Measurements from ENCODE around the gene TUBA1C.
"Not testable (repeated sequence)": the region's sequence is repeated elsewhere in the genome, so short reads cannot be mapped to it uniquely, and the experiment has no call there.

TUBA1C gene

DNA sequence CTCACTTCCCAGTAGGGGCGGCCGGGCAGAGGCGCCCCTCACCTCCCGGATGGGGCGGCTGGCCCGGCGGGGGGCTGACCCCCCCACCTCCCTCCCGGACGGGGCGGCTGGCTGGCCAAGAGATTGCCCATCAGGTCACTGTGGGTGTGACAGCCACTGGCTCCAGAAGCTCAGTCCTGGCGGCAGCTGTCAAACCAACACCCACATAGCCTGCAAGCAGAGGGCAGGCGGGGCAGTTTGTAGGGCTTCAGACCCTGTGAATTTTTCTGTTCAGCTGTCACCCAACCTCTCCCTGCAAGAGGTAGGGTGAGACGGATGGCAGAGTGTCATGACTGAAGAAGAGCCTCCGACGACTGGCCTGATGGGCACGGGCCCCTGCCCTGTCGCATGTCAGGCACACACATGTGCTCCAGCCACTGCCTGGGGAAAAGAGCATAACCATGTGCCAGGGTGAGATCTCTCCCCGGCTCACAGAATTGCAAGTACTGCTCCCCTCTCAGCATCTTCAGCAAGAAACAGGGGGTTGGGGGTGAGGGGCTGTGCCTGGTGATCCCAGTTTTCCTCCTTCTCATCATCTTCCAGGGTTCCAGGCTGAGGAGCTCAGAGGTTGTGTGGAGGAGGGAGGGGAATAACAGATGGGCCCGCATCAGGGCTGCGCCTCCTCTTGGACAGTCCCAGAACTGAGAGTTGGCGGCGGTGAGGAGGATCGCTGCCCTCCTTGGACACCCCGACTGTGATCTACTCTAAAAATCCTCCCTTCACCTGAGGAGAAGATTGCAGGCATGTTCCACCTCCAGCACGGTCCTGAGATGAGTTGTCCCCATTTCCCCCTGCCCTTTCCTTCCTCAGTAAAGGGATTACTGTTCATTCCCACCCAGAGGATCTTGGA, 18.9 kb downstream of the TUBA1C start:
- DNase-seq = no peak

DNA sequence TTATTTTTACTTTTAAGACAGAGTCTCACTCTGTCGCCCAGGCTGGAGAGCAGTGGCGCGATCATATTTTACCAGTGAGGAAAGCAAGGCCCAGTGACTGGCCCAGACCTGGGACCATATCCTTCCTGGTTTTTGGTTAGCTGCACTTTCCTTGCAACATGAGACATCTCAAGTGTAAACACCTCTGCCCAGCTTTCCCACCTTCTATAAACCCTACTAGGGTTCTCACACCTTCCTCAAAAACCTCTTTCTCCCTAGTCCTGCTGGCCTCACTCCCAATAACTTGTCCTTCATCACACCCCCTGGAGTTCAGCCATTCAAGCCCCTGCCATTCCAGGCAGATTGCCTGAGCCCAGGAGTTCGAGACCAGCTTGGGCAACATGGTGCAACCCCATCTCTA, 19.8 kb downstream of the TUBA1C start:
- DNase-seq = no peak

DNA sequence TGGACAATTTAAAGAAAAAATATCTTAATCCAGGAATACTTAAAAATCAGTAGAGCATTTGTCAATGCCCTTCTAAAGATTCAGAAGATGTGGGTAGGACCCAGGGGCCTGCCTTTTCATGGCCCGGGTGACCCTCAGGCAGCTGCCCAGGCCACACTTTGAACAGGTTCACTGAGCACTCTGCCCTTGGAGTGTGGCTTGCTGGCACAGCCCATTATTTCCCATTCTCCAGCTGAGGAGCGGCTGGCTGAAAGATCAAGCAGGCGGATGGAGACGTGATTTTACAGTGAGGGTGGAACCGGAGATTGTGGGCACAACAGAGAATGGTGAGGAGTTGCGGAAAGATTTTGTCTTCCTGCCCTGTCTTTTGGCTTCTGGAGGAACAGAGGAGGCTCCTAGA, 23.0 kb downstream of the TUBA1C start:
- DNase-seq = no peak

DNA sequence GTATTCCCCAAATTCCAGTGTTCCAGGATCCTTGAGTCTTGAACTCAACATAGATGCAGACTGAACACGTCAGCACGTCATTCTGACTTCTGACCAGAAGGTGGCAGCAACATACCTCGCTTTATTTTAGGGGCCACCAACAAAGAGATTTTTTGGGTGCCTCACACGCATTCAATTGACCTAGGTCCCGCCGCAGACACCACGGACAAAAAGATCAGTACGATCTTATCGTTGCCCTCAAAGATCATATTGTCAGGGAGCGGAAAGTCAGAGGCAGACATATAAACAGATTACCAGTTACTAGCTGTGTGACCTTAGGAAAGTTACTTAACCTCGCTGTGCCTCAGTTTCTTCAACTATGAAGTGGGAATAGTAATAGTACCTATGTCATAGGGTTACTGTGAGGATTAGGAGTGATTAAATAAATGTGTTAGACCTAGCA, 23.6 kb downstream of the TUBA1C start:
- peak; percentile 51 to 70 for DNase-seq

DNA sequence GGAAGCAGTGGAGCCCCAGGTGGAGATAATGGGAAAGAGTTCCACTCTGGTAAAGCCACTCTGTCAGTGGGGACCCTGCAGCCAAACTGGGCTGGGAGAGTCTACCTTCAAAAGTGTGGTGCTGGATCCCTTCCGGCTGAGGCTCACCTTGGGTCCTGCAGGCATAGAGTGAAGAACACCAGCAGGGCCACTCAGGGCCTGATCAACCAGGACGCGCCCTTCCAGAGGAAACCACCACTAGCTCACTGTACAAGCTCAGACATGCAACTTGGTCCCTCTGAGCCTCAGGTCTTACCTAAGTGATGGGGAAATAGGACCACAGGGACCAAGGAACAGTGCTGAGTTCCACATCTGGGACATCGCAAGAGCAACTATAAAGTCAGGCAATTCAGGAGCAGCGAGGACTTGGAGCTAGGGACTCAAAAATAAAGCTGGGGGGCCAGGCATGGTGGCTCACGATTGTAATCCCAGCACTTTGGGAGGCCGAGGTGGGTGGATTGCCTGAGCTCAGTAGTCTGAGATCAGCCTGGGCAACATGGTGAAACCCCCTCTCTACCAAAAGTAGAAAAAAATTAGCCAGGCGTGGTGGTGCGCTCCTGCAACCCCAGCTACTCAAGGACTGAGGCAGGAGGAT, 24.2 kb downstream of the TUBA1C start:
- DNase-seq = no peak

- DNase-seq = no peak
These were observed 27.8 kb downstream of the TUBA1C start for GRCh38 chr12:49292729-49293055.

DNA sequence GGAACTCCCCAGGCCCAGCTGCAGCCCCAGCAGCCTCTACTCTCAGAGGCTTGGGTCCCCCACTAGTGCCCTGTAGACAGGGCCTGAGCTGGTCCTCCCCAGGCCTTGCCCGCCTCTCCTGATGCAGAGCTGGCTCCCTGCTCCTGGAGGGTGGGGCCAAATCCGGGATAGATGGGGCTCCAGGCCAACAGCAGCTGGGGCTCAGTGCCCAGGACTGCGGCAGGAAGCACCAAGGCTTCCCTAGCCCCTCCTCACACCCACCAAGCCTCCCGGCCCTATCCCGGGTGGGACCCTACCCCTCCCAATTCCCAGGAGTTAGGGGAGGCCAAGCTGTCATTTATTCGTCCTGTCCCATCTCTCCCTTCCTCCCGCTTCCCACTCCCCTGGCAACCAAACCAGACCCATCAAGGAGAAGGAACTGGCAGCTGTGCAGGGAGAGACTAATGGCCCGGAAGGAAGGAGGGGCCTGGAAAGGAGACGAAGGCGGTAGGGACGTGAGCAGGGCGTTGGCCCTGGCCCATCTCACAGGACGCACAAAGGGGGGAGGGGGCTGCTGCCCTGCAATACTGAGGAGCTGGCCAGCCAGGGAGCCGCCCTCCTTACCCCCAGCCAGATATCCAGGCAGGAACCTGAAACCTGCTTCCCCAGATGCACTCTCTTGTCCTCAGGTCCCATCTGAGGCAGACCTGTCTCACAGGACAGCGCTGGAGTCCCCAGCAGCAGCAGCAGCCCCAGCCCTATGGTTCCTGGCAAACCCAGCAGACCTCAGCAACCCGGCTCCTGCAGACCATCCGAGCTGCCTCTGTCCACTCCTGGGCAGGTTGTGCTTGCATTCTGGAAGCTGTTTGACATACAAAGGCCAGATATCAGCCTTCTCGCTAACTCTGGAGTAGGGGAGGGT, 28.4 kb downstream of the TUBA1C start:
- no peak for DNase-seq

DNA sequence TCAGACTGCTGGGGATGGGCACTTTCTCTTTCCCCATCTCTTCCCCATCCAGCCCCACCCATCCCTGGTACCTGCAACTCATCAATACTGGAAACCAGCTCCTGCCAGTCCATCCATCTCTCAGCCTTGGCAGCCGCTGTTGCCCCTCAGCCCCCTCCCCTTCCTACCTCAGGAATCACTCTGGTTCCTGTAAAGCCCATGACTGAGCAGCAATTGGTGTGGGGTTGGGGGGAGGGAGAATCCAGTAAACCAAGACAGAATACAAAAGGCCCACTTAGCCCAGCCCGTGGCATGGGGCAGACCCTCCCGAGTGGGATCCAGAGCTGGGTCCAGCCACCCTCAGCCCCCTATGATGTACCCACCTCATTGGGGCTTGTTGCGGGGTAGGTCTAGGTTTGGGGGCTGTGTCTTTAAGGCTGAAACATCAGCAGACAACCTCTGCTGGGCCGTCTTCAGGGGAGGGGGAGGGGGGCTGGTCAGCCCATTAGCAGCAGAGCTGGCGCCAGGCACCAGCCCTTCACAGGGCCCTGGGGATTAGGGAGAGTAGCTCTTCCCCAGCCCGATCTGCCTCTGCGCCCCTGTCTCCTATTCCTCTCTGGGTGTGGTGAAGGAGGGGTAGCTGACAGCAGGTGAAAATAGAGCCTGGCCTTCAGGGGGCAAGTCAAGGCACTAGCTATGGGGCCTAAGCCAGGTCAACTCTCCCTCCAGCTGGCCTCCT, 29.4 kb downstream of the TUBA1C start:
- no peak for DNase-seq

DNA sequence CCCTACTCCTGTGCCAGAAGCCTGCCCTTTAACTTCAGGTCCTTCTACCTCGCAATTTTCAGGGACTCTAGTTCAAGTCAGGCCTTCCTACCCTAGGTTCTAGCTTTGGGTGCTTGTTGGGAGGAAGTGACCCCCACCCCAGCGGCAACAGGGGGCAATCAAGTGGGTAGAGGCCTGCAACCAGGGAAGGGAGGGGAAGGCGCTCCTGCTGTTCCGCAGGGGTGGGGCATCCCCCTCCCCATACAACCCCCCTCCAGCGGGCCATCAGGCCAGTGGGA, 29.9 kb downstream of the TUBA1C start:
- DNase-seq = no peak

- DNase-seq = no peak
These were observed 30.4 kb downstream of the TUBA1C start, which contains the start of gene PRPH for GRCh38 chr12:49295082-49295936. Gene PRPH (plus strand): TSS chr12:49295147. CDS start chr12:49295201, 54 bp downstream.

- DNase-seq = peak; percentile 57 to 67
These were observed 31.4 kb downstream of the TUBA1C start for GRCh38 chr12:49296034-49296835.

GRCh38 chr12:49296836-49297694, 32.2 kb downstream of the TUBA1C start:
- DNase-seq = peak; percentile 17 to 25

GRCh38 chr12:49297695-49298060, 32.8 kb downstream of the TUBA1C start:
- DNase-seq = no peak

- DNase-seq = no peak
These were observed 33.3 kb downstream of the TUBA1C start for GRCh38 chr12:49298160-49298559.

DNA sequence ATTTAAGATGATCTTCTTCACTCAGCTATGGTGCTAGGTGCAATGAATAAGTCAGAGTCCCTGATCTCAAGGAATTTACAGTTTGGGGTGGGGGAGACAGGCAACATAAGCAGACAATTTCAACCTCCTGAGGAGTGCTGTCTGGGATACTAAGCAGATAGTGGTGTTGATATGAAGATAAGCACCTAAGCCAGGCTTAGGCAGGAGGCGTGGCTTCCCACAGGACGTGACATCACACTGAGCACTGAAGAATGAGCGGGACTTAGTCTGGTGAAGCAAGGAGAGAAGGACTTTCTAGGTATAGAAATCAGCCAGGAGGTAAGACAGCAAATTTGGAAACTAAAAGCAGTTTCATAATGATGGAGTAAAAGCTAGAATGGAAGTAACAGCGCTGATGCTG, 36.9 kb downstream of the TUBA1C start:
- no peak for DNase-seq

GRCh38 chr12:49304161-49304560, 39.3 kb downstream of the TUBA1C start:
- DNase-seq = no peak

DNA sequence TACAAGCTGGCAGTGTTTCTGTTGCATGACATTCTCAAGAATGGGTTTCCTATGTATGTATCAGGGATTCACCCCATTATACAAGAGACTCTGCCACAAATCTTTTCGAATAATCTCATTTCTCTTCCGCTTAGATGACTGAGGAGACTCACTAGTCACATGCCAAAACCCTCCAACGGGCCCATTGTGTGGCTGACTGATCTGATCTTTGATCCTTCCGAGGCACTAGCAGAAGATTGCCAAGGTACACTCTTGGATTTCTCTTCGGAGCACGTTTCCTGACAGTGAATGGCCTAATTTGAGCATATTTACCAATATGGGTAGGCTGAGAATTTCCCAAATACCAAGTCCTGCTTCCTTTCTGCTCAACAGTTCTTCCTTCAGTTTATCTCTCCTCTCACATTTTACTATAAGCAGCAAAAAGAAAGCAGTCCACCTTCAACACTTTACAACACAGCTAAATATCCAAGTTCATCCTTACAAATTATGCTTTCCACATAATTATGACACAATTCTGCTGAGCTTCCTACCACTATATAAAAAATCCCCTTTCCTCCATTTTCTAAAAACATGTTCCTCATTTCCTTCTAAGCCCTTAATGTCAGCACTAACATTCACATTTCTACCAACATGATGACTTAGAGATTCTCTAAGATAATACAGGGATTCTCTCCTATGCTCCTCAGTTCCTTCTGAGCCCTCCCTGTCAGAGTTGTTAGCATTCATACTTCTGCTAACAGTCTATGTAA, 41.1 kb downstream of the TUBA1C start:
- DNase-seq = no peak

DNA sequence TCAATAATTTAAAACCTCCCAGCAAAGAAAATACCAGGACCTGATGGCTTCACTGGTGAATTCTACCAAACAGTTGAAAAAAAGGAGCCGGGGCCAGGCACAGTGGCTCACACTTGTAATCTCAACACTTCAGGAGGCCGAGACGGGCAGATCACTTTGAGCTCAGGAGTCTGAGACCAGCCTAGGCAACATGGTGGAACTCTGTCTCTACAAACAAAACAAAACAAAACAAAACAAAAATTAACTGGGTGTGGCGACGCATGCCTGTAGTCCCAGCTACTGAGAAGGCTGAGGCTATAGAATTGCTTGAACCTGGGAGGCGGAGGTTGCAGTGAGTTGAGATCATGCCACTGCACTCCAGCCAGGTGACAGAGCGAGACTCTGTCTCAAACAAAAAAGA, 44.5 kb downstream of the TUBA1C start:
- DNase-seq = no peak

GRCh38 chr12:49310451-49311000, 45.6 kb downstream of the TUBA1C start:
- DNase-seq = not testable (repeated sequence)
